Ovary (tissue), 9 donors: ENCODE data around the gene RCSD1. TPM values are rescaled to one million over a fixed set of nuclear protein-coding genes. Genes with fewer than 3 reads are reported as not detected.

Source experiments
- DNase-seq, 5 donors: peaks; one replicate each; pipeline ENCODE4 v3.0.0-alpha.2; 2019 to 2020
- H3K27ac ChIP-seq, 2 donors: fragments of 200-600 bp; one replicate each; pipeline versions ENCODE4 v1.5.1 to v1.8.0; 2019 to 2022
- H3K27me3 ChIP-seq: fragments of 200-600 bp; one replicate; pipeline ENCODE4 v1.8.0; 2022
- H3K36me3 ChIP-seq: fragments of 200-600 bp; sonication (generic); one replicate; pipeline ENCODE4 v1.5.1; 2019
- H3K4me1 ChIP-seq: one replicate; pipeline ENCODE4 v1.8.1; 2013; ENCODE audit warnings: mild to moderate bottlenecking, moderate library complexity; ENCODE audit not compliant: insufficient read depth
- H3K4me3 ChIP-seq: fragments of 200-600 bp; sonication (generic); one replicate; pipeline ENCODE4 v1.5.1; 2017
- H3K9me3 ChIP-seq, 2 donors: fragments of 200-600 bp in 1 of 2; sonication (generic) in 1 of 2; one replicate each; pipeline versions ENCODE4 v1.5.1 to v1.8.1; 2013 to 2019; ENCODE audit warnings: mild to moderate bottlenecking in 1 of 2, moderate library complexity in 1 of 2
- CTCF ChIP-seq, 3 donors: fragments of 450-650 bp in 2 of 3; fragments of 200-600 bp in 1 of 3; IDR thresholded peaks; one replicate each; pipeline versions ENCODE4 v1.5.1 to v1.8.0; 2016 to 2022; ENCODE audit warnings: antibody characterized with exemption in 3 of 3, mild to moderate bottlenecking in 1 of 3
- EP300 ChIP-seq: sonication (generic); formaldehyde crosslinking; IDR thresholded peaks from one replicate; pipeline ENCODE4 v1.6.1; 2017; ENCODE audit warnings: antibody characterized with exemption
- POLR2A ChIP-seq: fragments of 450-650 bp; IDR thresholded peaks from one replicate; pipeline ENCODE4 v1.6.1; 2017; ENCODE audit warnings: antibody characterized with exemption, mild to moderate bottlenecking, moderate library complexity
- WGBS, 3 donors: extraction: QIAGEN DNeasy Blood & Tissue Kit in 1 of 3; methylation state at CpG; one replicate each; pipeline versions ENCODE4 v1.1.5 to v1.1.7; 2013 to 2017; 5-methylcytosine and 5-hydroxymethylcytosine counted together
- intact Hi-C, 4 donors: fragments of 100-400 bp; cut with DNase I; formaldehyde crosslinking; loops; one replicate each; pipeline versions ENCODE4 v1.11.0 to v1.15.1; 2022 to 2023
- polyA plus RNA-seq, 2 donors: library from polyadenylated mRNA; stranded (reverse); fragments of 200-250 nt in 1 of 2; fragments of 350-450 nt in 1 of 2; fragmentation: Illumina TruSeq in 1 of 2; extraction: RNeasy Lipid Tissue Mini Kit (QIAGEN cat#74804) in 1 of 2; gene quantifications; one replicate each; pipeline ENCODE4 v1.2.3, GENCODE V29; 2013 to 2014
- total RNA-seq, 7 donors: library from RNA; depleted of rRNA in 2 of 7; stranded (reverse); fragments of >200 nt in 2 of 7; fragmentation: NEBNext Ultra II Directional in 3 of 7; extraction: Animal tissue kit (Norgen Biotek cat#: 25700) in 3 of 7; gene quantifications; one replicate each; pipeline versions ENCODE4 v1.1.0 to v1.2.4, GENCODE V29; 2016 to 2023
- donor health status: DM: no; HTN: no; CAD: no; lungs with moderate emphysema.
- donor health status: DM: no; HTN: no; CAD: no.
- donor health status: Bipolar disorder and iron deficiency.
- donor health status: DM: yes; HTN: yes; CAD: no.
- donor health status: DM: no; HTN: no; CAD: no.
- donor health status: DM: yes; HTN: yes; CAD: no.

RCSD1 gene
- total and polyA plus RNA-seq, 9 donors: 2.1 to 10.9 (median 3.2) TPM

GRCh38 chr1:167587342-167587741, 42.7 kb upstream of the RCSD1 start:
- TF ChIP-seq EP300: no peak
- TF ChIP-seq POLR2A: no peak
- TF ChIP-seq CTCF (IDR thresholded peaks at IDR 0.05): no peak
- Histone ChIP-seq H3K9me3 (no peaks in the 10 kb centered on the region), H3K4me3 (no peak overlapping the region), H3K27ac (no peak overlapping the region), H3K36me3 (no peaks in the 10 kb centered on the region), H3K4me1 (no peaks in the 10 kb centered on the region), H3K27me3 (no peaks in the 10 kb centered on the region)
- 88 to 98% (median 97%) methylated on average over 2 of the region's 2 CpGs for WGBS, 3 donors
- no peak for DNase-seq
- intact Hi-C loops: no loop called here

- no peak overlapping the region for H3K4me3 ChIP-seq
- 77 to 88% (median 83%) methylated on average over 1 of the region's 1 CpG for WGBS, 3 donors
- H3K27ac ChIP-seq: no peak overlapping the region
- intact Hi-C loops: no loop called here
- no peak for DNase-seq
- H3K9me3 ChIP-seq: no peaks in the 10 kb centered on the region
- H3K27me3 ChIP-seq: no peaks in the 10 kb centered on the region
- no peaks in the 10 kb centered on the region for H3K4me1 ChIP-seq
- H3K36me3 ChIP-seq: no peaks in the 10 kb centered on the region
- TF ChIP-seq CTCF (IDR thresholded peaks at IDR 0.05) (no peak), EP300 (no peak), POLR2A (no peak)
Measured at GRCh38 chr1:167587872-167588271, 42.2 kb upstream of the RCSD1 start.

GRCh38 chr1:167588361-167588760, 41.7 kb upstream of the RCSD1 start:
- no peak overlapping the region for H3K27ac ChIP-seq
- no peak for TF ChIP-seq CTCF (IDR thresholded peaks at IDR 0.05)
- TF ChIP-seq POLR2A: no peak
- TF ChIP-seq EP300: no peak
- no peaks in the 10 kb centered on the region for H3K27me3 ChIP-seq
- H3K4me1 ChIP-seq: no peaks in the 10 kb centered on the region
- DNase-seq: no peak
- H3K9me3 ChIP-seq: no peaks in the 10 kb centered on the region
- WGBS, 3 donors: 72 to 92% (median 90%) methylated on average over 2 of the region's 2 CpGs
- no peak overlapping the region for H3K4me3 ChIP-seq
- intact Hi-C loops: no loop called here
- H3K36me3 ChIP-seq: no peaks in the 10 kb centered on the region

GRCh38 chr1:167592475-167592874, 37.6 kb upstream of the RCSD1 start:
- no peak for TF ChIP-seq EP300
- no peak for TF ChIP-seq POLR2A
- no peak for TF ChIP-seq CTCF (IDR thresholded peaks at IDR 0.05)
- Histone ChIP-seq H3K4me3 (no peak overlapping the region), H3K9me3 (no peaks in the 10 kb centered on the region), H3K27ac (no peak overlapping the region), H3K27me3 (no peaks in the 10 kb centered on the region), H3K36me3 (no peaks in the 10 kb centered on the region), H3K4me1 (no peaks in the 10 kb centered on the region)
- DNase-seq: no peak
- intact Hi-C loops: no loop called here

GRCh38 chr1:167593860-167594259, 36.2 kb upstream of the RCSD1 start:
- no peak overlapping the region for H3K27ac ChIP-seq
- WGBS, 3 donors: 64 to 75% (median 69%) methylated on average over 5 of the region's 5 CpGs
- TF ChIP-seq CTCF (IDR thresholded peaks at IDR 0.05): no peak
- TF ChIP-seq POLR2A: no peak
- no peak for TF ChIP-seq EP300
- no peaks in the 10 kb centered on the region for H3K36me3 ChIP-seq
- intact Hi-C loops: no loop called here
- no peak for DNase-seq
- no peaks in the 10 kb centered on the region for H3K9me3 ChIP-seq
- no peaks in the 10 kb centered on the region for H3K4me1 ChIP-seq
- H3K4me3 ChIP-seq: no peak overlapping the region
- no peaks in the 10 kb centered on the region for H3K27me3 ChIP-seq
